IMR-90 (cell line): Measurements from ENCODE around the gene GNPTG.

ENCODE experiments used
- BHLHE40 ChIP-seq: fragments of 150-350 bp; IDR thresholded peaks from 2 replicates; pipeline ENCODE4 v1.6.1; 2016; ENCODE audit warnings: mild to moderate bottlenecking, low read depth, low read length
- CEBPB ChIP-seq: IDR thresholded peaks from 2 replicates; pipeline ENCODE4 v1.6.1; 2012; ENCODE audit warnings: low read depth, low read length, improper control_type of control experiment
- CHD1 ChIP-seq: IDR thresholded peaks from 2 replicates; pipeline ENCODE4 v1.6.1; 2012; ENCODE audit warnings: low read depth, low read length, improper control_type of control experiment
- FOS ChIP-seq: fragments of 150-350 bp; IDR thresholded peaks from 2 replicates; pipeline ENCODE4 v1.6.1; 2016; ENCODE audit warnings: low read depth, low read length
- MXI1 ChIP-seq: IDR thresholded peaks from 2 replicates; pipeline ENCODE4 v1.6.1; 2012; ENCODE audit warnings: low read depth, mild to moderate bottlenecking, low read length, moderate library complexity, borderline replicate concordance
- POLR2A ChIP-seq: IDR thresholded peaks from 2 replicates; pipeline ENCODE4 v1.6.1; 2012; ENCODE audit warnings: mild to moderate bottlenecking, low read depth, low read length
- RAD21 ChIP-seq: IDR thresholded peaks from 2 replicates; pipeline ENCODE4 v1.6.1; 2012; ENCODE audit warnings: low read length, improper control_type of control experiment
- RFX5 ChIP-seq: IDR thresholded peaks from 2 replicates; pipeline ENCODE4 v1.8.0; 2012; ENCODE audit warnings: low read depth, mild to moderate bottlenecking, low read length, moderate library complexity
- SMC3 ChIP-seq: fragments of 150-350 bp; IDR thresholded peaks from 2 replicates; pipeline ENCODE4 v1.6.1; 2016; ENCODE audit warnings: low read depth, mild to moderate bottlenecking, antibody characterized with exemption, low read length, moderate library complexity
- TF ChIP-seq, protein P1 (sequence below): conservative IDR thresholded peaks from 2 replicates; pipeline ENCODE4 v1.5.1; 2012; ENCODE audit warnings: mild to moderate bottlenecking, low read depth, low read length, improper control_type of control experiment

DNA sequence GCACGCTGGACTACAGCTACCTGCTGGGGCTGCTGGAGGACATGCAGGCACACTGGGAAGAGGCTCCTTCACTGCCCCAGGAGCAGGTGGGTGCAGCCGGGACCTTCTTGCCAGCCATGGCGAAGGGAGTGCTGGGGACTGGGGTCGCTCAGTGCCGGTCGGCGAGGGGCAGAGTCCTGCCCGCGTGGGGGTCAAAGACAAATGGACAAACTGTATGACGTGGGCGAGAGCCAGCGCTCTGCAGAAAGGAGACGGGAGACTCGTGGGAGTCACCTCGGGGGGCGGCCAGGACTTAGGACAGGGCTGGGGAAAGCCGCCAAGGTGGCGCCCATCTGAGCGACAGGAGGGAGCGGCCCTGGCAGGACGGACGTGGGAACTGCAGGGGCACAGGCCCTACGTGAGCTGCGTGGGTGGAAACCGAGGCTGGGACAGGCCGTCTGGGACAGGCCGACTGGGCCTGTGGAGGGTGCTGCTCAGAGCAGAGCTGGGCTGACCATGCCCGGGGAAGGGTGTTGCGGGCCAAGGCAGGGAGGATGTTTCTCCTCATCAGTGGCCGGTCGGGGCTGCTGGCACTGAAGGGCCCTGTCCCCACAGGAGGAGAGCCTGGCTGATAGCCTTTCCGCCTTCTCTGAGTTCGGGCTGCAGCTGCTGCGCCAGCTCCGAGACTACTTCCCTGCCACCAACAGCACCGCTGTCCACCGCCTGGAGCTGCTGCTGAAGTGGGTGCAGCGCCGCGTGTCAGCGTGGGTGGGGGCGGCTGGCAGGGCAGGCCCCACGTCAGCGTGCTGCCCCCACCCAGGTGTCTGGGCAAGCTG lies 8.1 kb upstream of the GNPTG start:
- no peak for TF ChIP-seq BHLHE40
- TF ChIP-seq, protein P1, sequence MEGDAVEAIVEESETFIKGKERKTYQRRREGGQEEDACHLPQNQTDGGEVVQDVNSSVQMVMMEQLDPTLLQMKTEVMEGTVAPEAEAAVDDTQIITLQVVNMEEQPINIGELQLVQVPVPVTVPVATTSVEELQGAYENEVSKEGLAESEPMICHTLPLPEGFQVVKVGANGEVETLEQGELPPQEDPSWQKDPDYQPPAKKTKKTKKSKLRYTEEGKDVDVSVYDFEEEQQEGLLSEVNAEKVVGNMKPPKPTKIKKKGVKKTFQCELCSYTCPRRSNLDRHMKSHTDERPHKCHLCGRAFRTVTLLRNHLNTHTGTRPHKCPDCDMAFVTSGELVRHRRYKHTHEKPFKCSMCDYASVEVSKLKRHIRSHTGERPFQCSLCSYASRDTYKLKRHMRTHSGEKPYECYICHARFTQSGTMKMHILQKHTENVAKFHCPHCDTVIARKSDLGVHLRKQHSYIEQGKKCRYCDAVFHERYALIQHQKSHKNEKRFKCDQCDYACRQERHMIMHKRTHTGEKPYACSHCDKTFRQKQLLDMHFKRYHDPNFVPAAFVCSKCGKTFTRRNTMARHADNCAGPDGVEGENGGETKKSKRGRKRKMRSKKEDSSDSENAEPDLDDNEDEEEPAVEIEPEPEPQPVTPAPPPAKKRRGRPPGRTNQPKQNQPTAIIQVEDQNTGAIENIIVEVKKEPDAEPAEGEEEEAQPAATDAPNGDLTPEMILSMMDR, result no peak
- no peak for TF ChIP-seq POLR2A
- TF ChIP-seq MXI1, result no peak
- no peak for TF ChIP-seq RFX5
- TF ChIP-seq CHD1, result no peak
- TF ChIP-seq RAD21, result no peak
- TF ChIP-seq CEBPB, result no peak
- TF ChIP-seq FOS, result no peak
- no peak for TF ChIP-seq SMC3
